MM.1S (cell line): ENCODE data around the gene CRB1.
A peak's percentile ranks its signal among the peaks of the same experiment; 100 is the strongest.

Source experiments
- DNase-seq: peaks from one replicate; pipeline ENCODE4 v3.0.0-alpha.2; 2015
- H2AFZ ChIP-seq: fragments of 300-600 bp; sonication (generic); 2 replicates; pipeline ENCODE4 v1.6.0; 2016; ENCODE audit warnings: antibody characterized with exemption, low read length
- H3F3A ChIP-seq: fragments of 300-600 bp; sonication (generic); 2 replicates; pipeline ENCODE4 v1.6.1; 2016; ENCODE audit warnings: mild to moderate bottlenecking, antibody characterized with exemption, low read length, moderate library complexity, mixed read lengths; ENCODE audit not compliant: insufficient read depth
- H3K27ac ChIP-seq: fragments of 300-600 bp; sonication (generic); 2 replicates; pipeline ENCODE4 v1.5.1; 2016; ENCODE audit warnings: mild to moderate bottlenecking, low read length
- H3K27me3 ChIP-seq: fragments of 300-600 bp; sonication (generic); replicated peaks from 2 replicates; pipeline ENCODE4 v1.6.0; 2016; ENCODE audit warnings: low read length; ENCODE audit not compliant: insufficient read depth
- H3K36me3 ChIP-seq: fragments of 300-600 bp; sonication (generic); replicated peaks from 2 replicates; pipeline ENCODE4 v1.6.1; 2016; ENCODE audit warnings: mild to moderate bottlenecking, low read length, mixed read lengths; ENCODE audit not compliant: insufficient read depth
- H3K4me1 ChIP-seq: fragments of 300-600 bp; sonication (generic); 2 replicates; pipeline ENCODE4 v1.6.1; 2016; ENCODE audit warnings: low read length, mixed read lengths
- H3K4me2 ChIP-seq: fragments of 300-600 bp; sonication (generic); 2 replicates; pipeline ENCODE4 v1.6.0; 2016; ENCODE audit warnings: low read depth, low read length
- H3K4me3 ChIP-seq: fragments of 300-600 bp; sonication (generic); 2 replicates; pipeline ENCODE4 v1.5.1; 2016; ENCODE audit warnings: low read length, mixed read lengths
- H3K79me2 ChIP-seq: fragments of 300-600 bp; sonication (generic); 2 replicates; pipeline ENCODE4 v1.6.1; 2016; ENCODE audit warnings: mixed run types, low read length, mixed read lengths
- H3K9ac ChIP-seq: fragments of 300-600 bp; sonication (generic); 2 replicates; pipeline ENCODE4 v1.6.1; 2016; ENCODE audit warnings: low read length, mixed read lengths
- H3K9me2 ChIP-seq: fragments of 300-600 bp; sonication (generic); replicated peaks from 2 replicates; pipeline ENCODE4 v1.6.1; 2016; ENCODE audit warnings: mild to moderate bottlenecking, low read length, mixed read lengths; ENCODE audit not compliant: insufficient read depth
- H3K9me3 ChIP-seq: fragments of 300-600 bp; sonication (generic); replicated peaks from 2 replicates; pipeline ENCODE4 v1.6.1; 2016; ENCODE audit warnings: mild to moderate bottlenecking, low read length, mixed read lengths; ENCODE audit not compliant: insufficient read depth
- H4K20me1 ChIP-seq: fragments of 300-600 bp; sonication (generic); 2 replicates; pipeline ENCODE4 v1.6.1; 2016; ENCODE audit warnings: mild to moderate bottlenecking, low read length, moderate library complexity, mixed read lengths; ENCODE audit not compliant: insufficient read depth
- CTCF ChIP-seq: fragments of 300-600 bp; sonication (generic); IDR thresholded peaks from 2 replicates; pipeline ENCODE4 v1.5.1; 2016; ENCODE audit warnings: antibody characterized with exemption, low read length, mixed read lengths
- EZH2 ChIP-seq: fragments of 300-600 bp; sonication (generic); optimal IDR thresholded peaks from 2 replicates; pipeline ENCODE3; 2017; ENCODE audit warnings: low read depth, mild to moderate bottlenecking, antibody characterized with exemption, low read length, mixed read lengths
- EZH2phosphoT487 ChIP-seq: fragments of 300-600 bp; sonication (generic); IDR thresholded peaks from 2 replicates; pipeline ENCODE4 v1.6.1; 2018; ENCODE audit warnings: antibody characterized with exemption, low read length

CRB1 gene

GRCh38 chr1:197321811-197322210 is 53.8 kb downstream of the CRB1 start:
- Histone ChIP-seq H3K27ac (no peak overlapping the region), H3K36me3 (no peaks in the 10 kb centered on the region), H3K9ac (no peak overlapping the region), H4K20me1 (no peaks in the 10 kb centered on the region), H3K9me3 (no peaks in the 10 kb centered on the region), H3K27me3 (no peaks in the 10 kb centered on the region), H3K4me3 (no peak overlapping the region), H3K79me2 (no peaks in the 10 kb centered on the region), H2AFZ (no peak overlapping the region), H3K4me1 (no peaks in the 10 kb centered on the region), H3F3A (no peaks in the 10 kb centered on the region), H3K9me2 (no peaks in the 10 kb centered on the region), H3K4me2 (no peak overlapping the region)
- DNase-seq = no peak
- TF ChIP-seq CTCF (no peak), EZH2 (no peak), EZH2phosphoT487 (no peak)

DNA sequence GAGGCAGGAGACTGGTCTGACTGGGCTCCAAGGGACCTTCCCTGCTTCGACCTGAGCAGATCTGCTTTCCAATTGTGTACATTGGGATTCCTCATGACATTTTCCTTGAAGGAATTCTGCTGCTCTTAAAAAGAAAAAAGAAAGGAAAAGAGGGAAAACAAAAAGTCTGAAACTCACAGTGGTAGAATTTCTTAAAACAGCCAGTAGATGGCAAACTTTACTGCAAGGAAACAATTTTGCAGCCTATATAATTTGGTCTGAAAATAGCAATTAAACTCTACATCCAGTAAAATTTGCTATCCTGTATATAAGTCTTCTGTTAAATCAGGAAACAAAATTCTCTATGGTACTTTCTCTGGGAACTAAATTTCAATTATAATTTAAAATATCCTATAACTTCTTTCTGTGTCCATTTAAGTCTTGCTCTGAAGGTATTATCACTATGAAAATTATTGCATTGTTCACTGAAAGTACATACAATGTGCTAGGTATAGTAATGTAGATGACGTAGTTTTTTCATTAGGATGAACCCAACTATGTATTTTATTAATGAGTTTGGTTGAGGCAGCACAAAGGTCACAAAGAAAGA is 59.8 kb downstream of the CRB1 start:
- TF ChIP-seq CTCF = peak; percentile 80
- no peak for TF ChIP-seq EZH2
- H2AFZ ChIP-seq = peak overlapping the region; percentile 51

DNA sequence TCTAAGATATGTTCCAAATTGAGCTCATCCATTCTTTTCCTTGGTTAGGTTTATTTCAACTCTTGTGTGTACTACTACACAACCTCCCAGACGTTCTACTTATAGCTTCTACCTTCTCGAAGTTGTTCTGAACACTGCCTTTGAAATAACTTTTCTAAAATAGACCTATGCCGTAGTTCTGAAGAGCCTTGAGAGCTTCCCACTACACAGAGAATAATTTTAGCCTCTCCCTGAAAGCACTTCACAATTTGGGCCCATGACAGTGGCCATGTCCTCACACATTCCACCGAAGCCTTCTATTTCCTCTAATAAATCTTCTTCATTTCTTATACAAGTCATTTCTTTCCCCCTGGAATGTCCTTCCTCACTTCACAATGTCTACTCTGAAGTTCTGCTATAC is 62.2 kb downstream of the CRB1 start:
- H3K9me3 ChIP-seq = no peaks in the 10 kb centered on the region
- no peaks in the 10 kb centered on the region for H3K36me3 ChIP-seq
- no peak for DNase-seq
- H3K27ac ChIP-seq = no peak overlapping the region
- no peaks in the 10 kb centered on the region for H3F3A ChIP-seq
- no peaks in the 10 kb centered on the region for H4K20me1 ChIP-seq
- no peaks in the 10 kb centered on the region for H3K9me2 ChIP-seq
- H3K4me1 ChIP-seq = no peaks in the 10 kb centered on the region
- no peaks in the 10 kb centered on the region for H3K79me2 ChIP-seq
- no peaks in the 10 kb centered on the region for H3K27me3 ChIP-seq
- H3K4me2 ChIP-seq = no peak overlapping the region
- TF ChIP-seq EZH2 (no peak), EZH2phosphoT487 (no peak), CTCF (no peak)
- no peak overlapping the region for H3K9ac ChIP-seq
- H2AFZ ChIP-seq = no peak overlapping the region
- H3K4me3 ChIP-seq = no peak overlapping the region

More for the DNA sequence above, 59.8 kb downstream of the CRB1 start:
- DNase-seq = peak; percentile 34
- H3K27ac ChIP-seq = no peak overlapping the region
- H3K4me3 ChIP-seq = no peak overlapping the region
- no peak overlapping the region for H3K9ac ChIP-seq
- H3K4me2 ChIP-seq = 0 out of 2 replicates have a peak overlapping the region, but pooled peaks have one; percentile 8
- no peaks in the 10 kb centered on the region for H3K27me3 ChIP-seq
- H3F3A ChIP-seq = no peaks in the 10 kb centered on the region
- H4K20me1 ChIP-seq = no peaks in the 10 kb centered on the region
- H3K79me2 ChIP-seq = no peaks in the 10 kb centered on the region
- no peaks in the 10 kb centered on the region for H3K4me1 ChIP-seq
- H3K36me3 ChIP-seq = no peaks in the 10 kb centered on the region
- H3K9me3 ChIP-seq = no peaks in the 10 kb centered on the region
- H3K9me2 ChIP-seq = no peaks in the 10 kb centered on the region
